ENCODE results near the gene THADA. TPM values are rescaled to one million over a fixed set of nuclear protein-coding genes. Genes with fewer than 3 reads are reported as not detected.

THADA gene
- total RNA-seq, 1 experiment from 2014 or later = 20.1 TPM

GRCh38 chr2:43355399-43355798 is 240.4 kb downstream of the THADA start:
- Histone ChIP-seq H2BK12ac (ENCODE audit: insufficient read length, low read depth, low read length) (no peak overlapping the region), H2BK20ac (ENCODE audit: low read depth, low read length, poor library complexity, severe bottlenecking) (no peak overlapping the region), H4K91ac (ENCODE audit: insufficient read length, low read depth, low read length) (no peak overlapping the region), H4K8ac (replicated peaks; ENCODE audit: insufficient read length, low read depth, low read length) (no peak overlapping the region), H3K23ac (ENCODE audit: insufficient read length, low read depth, low read length) (no peak overlapping the region), H3K4me2 (ENCODE audit: insufficient read depth, insufficient read length, low read length) (no peak overlapping the region), H3K4ac (ENCODE audit: low read depth, low read length) (no peak overlapping the region), H3T11ph (ENCODE audit: low read length) (no peak overlapping the region), H3K4me1 (ENCODE audit: insufficient read depth, low read length) (no peaks in the 10 kb centered on the region), H3K56ac (ENCODE audit: insufficient read length, low read depth, low read length) (no peak overlapping the region), H3K9me3 (ENCODE audit: control insufficient read depth, low read depth, low read length) (no peaks in the 10 kb centered on the region), H3K18ac (ENCODE audit: insufficient read length, low read depth, low read length) (no peak overlapping the region), H2AK5ac (ENCODE audit: insufficient read length, low read length) (no peak overlapping the region), H3K9ac (ENCODE audit: extremely low read depth, insufficient read length, low read length) (no peak overlapping the region), H3K79me1 (ENCODE audit: insufficient read depth, low read depth, low read length, poor library complexity, severe bottlenecking) (no peaks in the 10 kb centered on the region), H4K5ac (ENCODE audit: insufficient read length, low read depth, low read length) (no peak overlapping the region), H3K14ac (ENCODE audit: insufficient read depth, low read length) (no peak overlapping the region), H2BK5ac (ENCODE audit: insufficient read length, low read length) (no peak overlapping the region), H2AFZ (ENCODE audit: low read length) (no peak overlapping the region), H4K20me1 (ENCODE audit: control insufficient read depth, insufficient read depth, insufficient read length) (no peaks in the 10 kb centered on the region), H3K27ac (ENCODE audit: insufficient read length, low read depth, low read length) (no peak overlapping the region), H3K27me3 (ENCODE audit: insufficient read depth, low read length) (no peaks in the 10 kb centered on the region), H3K79me2 (ENCODE audit: insufficient read depth, low read length) (no peaks in the 10 kb centered on the region), H2BK120ac (ENCODE audit: low read depth, low read length, poor library complexity, severe bottlenecking) (no peak overlapping the region), H3K23me2 (ENCODE audit: insufficient read length, low read depth, low read length, poor library complexity, severe bottlenecking) (no peaks in the 10 kb centered on the region), H2BK15ac (ENCODE audit: low read depth, low read length) (no peak overlapping the region)
- no peaks in the 10 kb centered on the region; a peak in 1 of 5 replicates for H3K9me3 Mint-ChIP-seq
- no peak overlapping the region for H3K27ac Mint-ChIP-seq
- no peak overlapping the region for H3K4me3 Mint-ChIP-seq
- TF ChIP-seq CTCF (conservative IDR thresholded peaks at IDR 0.05) = no peak
- peaks cover 0 to 7% of the 10 kb centered on the region in 2 experiments; a peak in 2 of 4 replicates for H3K4me1 Mint-ChIP-seq
- WGBS (ENCODE audit: extremely low coverage, insufficient read length, low lambda C conversion rate) = no CpG with 5 or more reads among the region's 3 CpGs
- no peak for DNase-seq
- no peaks in the 10 kb centered on the region for H3K27me3 Mint-ChIP-seq (ENCODE audit: low read depth)
- H3K36me3 Mint-ChIP-seq (ENCODE audit: insufficient read depth in 1 of 3, low read depth in 3 of 3) = no peaks in the 10 kb centered on the region; a peak in 1 of 7 replicates

All from H9 (cell line).